GM19239 (cell line): Measurements from ENCODE around the gene ITGA8.
A peak's percentile ranks its signal among the peaks of the same experiment; 100 is the strongest.
"Not testable (repeated sequence)": the region's sequence is repeated elsewhere in the genome, so short reads cannot be mapped to it uniquely, and the experiment has no call there.

Experiments
- DNase-seq: peaks from one replicate; pipeline ENCODE4 v3.0.0; 2011; ENCODE audit warnings: low spot score; ENCODE audit not compliant: insufficient read length
- FAIRE-seq: peaks from 2 replicates; lab custom pipeline; 2011; peaks lifted over from hg19 to GRCh38; lab: Jason Lieb, UNC

ITGA8 gene

DNA sequence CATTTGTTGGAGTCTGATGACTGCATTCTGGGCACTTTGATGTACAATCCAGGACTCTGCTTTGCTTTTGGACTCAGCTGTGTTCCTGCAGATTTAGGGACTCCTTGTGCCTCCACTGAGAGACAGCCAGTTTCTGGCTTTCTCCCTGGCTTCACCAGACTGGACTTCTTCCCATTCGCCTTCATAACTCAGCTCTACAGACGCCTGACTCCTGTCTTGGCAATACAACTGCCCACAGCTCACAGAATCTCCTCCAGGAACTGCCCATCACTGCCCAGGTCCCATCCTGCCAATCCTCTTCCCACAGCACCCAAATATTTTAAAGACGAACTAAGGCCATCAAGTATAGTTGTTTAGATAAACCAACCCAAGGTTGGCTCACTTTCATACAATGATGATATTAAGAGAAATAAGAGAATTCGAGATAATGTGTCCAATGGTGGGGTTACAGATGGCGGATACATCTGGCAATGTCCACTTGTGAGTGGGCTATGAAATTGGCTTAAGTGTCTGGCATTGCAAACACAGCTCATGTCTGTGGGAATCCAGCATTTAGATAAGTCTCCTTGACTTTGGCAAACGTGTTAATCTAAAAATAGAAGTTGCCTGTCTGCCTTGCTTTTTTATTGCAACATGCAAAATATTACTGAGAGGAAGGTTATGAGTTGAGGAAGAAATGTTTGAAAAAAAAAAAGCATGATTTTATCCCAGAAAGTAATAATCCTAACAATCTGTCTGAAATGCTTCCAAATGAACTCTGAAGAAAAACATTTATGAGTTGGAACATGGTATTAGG lies 95.1 kb downstream of the ITGA8 start:
- DNase-seq (no peak), FAIRE-seq (no peak)

GRCh38 chr10:15620836-15621515 lies 98.7 kb downstream of the ITGA8 start:
- no peak for DNase-seq
- FAIRE-seq = no peak

- FAIRE-seq (no peak), DNase-seq (no peak)
These were observed 99.4 kb downstream of the ITGA8 start for GRCh38 chr10:15620337-15620736.

- DNase-seq = no peak
- FAIRE-seq = no peak
These were observed 110.5 kb downstream of the ITGA8 start for GRCh38 chr10:15609246-15609645.

GRCh38 chr10:15606377-15606776 lies 113.3 kb downstream of the ITGA8 start:
- DNase-seq (no peak), FAIRE-seq (no peak)

DNA sequence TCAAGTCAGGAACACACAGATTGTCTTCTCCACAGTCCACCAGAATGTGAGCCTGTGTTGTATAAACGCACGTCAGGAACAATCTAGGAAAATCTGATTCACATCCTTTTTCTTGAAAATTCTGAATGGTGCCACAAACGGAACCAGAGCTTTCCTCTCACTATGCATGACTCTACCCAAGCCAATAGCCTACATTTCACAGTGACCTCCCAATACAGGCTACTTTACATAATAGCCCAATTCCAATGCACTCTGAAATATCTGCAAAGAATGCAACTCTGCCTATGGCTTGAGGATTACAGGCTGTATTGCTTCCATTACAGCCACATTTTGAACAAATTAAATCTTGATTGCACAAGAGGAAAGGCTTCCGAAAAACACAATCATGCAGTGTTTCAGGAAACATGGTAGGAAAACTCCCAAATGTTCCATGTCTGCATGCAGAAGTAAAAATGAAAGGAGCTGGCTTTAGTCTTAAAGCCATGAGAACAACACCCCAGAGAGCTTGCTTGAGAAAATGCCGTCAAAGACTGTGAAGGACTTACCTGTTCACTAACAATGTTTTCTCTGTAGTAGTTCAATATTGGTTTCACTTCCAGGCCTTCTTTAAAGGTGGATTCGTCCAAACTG lies 113.9 kb downstream of the ITGA8 start:
- FAIRE-seq = no peak
- no peak for DNase-seq

- no peak for FAIRE-seq
- no peak for DNase-seq
These were observed 116.2 kb downstream of the ITGA8 start for GRCh38 chr10:15603446-15604011.

DNA sequence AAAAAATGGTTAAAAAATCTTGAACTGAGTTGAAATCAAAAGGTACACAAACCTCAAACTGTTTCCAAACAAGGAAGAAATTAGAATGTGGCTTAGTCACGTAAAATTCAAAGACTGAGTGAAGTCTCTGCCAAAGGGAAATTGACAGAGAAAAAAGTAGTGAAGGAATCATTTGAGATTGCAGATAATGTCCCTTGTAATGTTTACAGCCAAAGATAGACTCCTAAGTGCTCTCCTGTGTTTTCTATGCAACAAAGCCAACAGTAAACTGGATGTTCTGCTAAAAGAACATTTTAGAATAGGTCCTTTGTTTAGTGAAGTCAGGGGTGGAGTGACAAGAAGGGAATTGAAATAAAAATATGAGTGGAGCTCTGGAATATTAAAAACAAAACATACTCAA lies 117.9 kb downstream of the ITGA8 start:
- DNase-seq (no peak), FAIRE-seq (no peak)

DNA sequence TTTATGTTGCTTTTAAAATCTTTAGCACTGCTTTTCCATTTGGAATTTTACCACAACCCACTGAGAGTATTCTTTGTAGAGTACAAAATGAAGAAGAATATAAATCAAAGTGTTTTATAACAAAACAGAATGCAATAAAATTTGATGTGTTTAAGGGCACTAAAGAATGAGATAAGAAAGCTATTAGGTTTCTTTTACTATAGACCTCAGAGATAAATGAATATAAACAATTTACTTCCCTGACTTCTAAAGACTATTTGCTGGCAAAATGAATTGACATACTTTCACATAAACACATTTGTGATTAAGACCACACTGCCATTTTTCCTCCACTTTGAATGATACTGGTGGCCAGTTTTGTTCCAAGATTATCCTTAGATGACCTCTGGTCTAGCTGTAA lies 124.5 kb downstream of the ITGA8 start:
- no peak for FAIRE-seq

GRCh38 chr10:15591937-15592336 lies 127.8 kb downstream of the ITGA8 start:
- no peak for DNase-seq
- FAIRE-seq = no peak

More for the DNA sequence above, 124.5 kb downstream of the ITGA8 start:
- DNase-seq = no peak

GRCh38 chr10:15591431-15591830 lies 128.3 kb downstream of the ITGA8 start:
- DNase-seq = no peak
- FAIRE-seq = no peak

DNA sequence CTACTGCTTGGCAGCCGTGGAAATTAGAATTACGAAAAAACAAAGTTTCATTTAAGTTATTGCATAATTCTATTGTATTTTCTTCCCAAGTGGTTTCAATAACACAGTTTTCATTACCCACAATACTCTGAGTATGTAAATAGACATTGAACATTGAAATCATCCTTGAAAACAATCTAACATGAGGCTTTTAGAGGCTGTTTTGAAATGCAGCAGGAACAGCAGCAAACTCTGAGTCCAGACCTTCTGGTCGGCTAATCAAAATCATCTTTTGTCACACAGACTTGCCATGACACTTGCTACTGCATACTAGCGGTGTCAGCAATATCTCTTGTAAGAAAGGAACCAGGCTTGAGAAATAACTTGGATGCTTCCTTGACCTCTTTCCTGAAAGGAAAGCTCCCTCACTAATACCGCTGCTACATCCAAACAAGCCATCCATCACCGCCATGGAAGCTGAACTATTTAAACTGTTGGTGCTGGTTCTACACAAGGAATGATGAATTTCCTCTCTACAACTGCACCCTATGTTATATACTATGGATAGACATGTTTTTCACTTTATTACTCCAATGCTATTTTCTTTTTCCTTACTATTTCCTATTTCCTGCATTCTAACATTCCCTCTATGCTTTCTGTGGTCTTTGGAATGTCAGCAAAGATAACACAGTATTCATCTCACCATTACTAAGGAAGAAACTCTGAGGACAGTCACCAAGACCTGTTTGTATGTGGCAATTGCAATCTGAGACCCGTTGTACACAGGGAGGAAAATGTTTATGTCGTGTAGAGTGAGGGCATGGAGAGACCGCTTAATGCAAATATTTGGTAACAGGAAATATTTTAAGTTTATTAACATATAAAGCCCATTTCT lies 130.8 kb downstream of the ITGA8 start:
- DNase-seq (no peak), FAIRE-seq (no peak)

- DNase-seq (no peak), FAIRE-seq (no peak)
These were observed 131.6 kb downstream of the ITGA8 start for GRCh38 chr10:15588151-15588550.

- FAIRE-seq = no peak
- DNase-seq = no peak
These were observed 132.5 kb downstream of the ITGA8 start for GRCh38 chr10:15587271-15587670.

- DNase-seq = peak; percentile 19
These were observed 134.4 kb downstream of the ITGA8 start for GRCh38 chr10:15585303-15585715.

DNA sequence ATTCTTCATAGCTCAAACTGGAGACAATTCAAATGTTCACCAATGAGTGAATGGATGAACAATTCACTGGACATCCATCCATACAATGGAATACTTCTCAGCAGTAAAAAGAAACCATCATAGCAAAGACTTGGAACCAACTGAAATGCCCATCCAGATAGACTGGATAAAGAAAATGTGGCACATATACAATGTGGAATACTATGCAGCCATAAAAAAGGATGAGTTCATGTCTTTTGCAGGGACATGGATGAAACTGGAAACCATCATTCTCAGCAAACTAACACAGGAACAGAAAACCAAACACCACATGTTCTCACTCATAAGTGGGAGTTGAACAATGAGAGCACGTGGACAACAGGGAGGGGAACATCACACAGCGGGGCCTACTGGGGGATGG lies 136.8 kb downstream of the ITGA8 start:
- DNase-seq, FAIRE-seq: not testable (repeated sequence)

More at GRCh38 chr10:15585303-15585715, 134.4 kb downstream of the ITGA8 start:
- peak; percentile 45 for FAIRE-seq

- DNase-seq (no peak), FAIRE-seq (no peak)
These were observed 140.1 kb downstream of the ITGA8 start for GRCh38 chr10:15579605-15580004.

GRCh38 chr10:15572531-15573045 lies 147.1 kb downstream of the ITGA8 start:
- DNase-seq (no peak), FAIRE-seq (no peak)

DNA sequence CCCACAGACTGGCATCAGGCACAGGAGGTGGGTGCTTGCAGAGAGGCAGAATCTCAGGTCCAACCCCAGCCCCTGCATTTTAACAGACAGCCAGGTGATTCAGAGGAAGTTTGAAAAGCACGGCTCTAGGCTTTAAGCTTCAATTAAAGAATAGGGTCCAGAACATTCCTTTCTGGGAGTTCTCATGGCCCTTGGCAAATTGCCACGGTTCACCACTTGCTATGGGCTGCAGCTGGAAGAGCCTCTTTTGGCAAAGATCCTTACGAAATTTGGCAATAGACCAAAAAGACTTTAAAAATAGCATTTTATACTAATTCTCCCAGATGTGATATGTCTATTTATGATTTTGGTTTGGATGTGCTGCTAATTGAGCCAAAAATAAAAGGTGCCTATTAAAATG lies 148.1 kb downstream of the ITGA8 start:
- no peak for DNase-seq

More for the DNA sequence above, 148.1 kb downstream of the ITGA8 start:
- FAIRE-seq = no peak
